KOPT-K1 (cell line): ENCODE results near the gene DNTTIP2.
"Not testable (repeated sequence)": the region's sequence is repeated elsewhere in the genome, so short reads cannot be mapped to it uniquely, and the experiment has no call there.

ENCODE experiments used
- H3K27ac ChIP-seq: fragments of 200-600 bp; sonication (generic); 2 replicates; pipeline ENCODE4 v1.5.1; 2016; ENCODE audit warnings: antibody characterized with exemption, mild to moderate bottlenecking, low read depth, low read length; ENCODE audit not compliant: poor library complexity, severe bottlenecking
- H3K36me3 ChIP-seq: fragments of 200-600 bp; sonication (generic); 2 replicates; pipeline ENCODE4 v1.5.1; 2017; ENCODE audit warnings: antibody characterized with exemption, mild to moderate bottlenecking, low read length, moderate library complexity; ENCODE audit not compliant: insufficient read depth
- H3K9me3 ChIP-seq: fragments of 200-600 bp; sonication (generic); 2 replicates; pipeline ENCODE4 v1.5.1; 2017; ENCODE audit warnings: antibody characterized with exemption, low read length, mild to moderate bottlenecking; ENCODE audit not compliant: insufficient read depth, poor library complexity, severe bottlenecking

DNTTIP2 gene

GRCh38 chr1:93839307-93839706 is 39.7 kb downstream of the DNTTIP2 start:
- Histone ChIP-seq H3K27ac (no peak overlapping the region), H3K9me3 (no peaks in the 10 kb centered on the region), H3K36me3 (no peaks in the 10 kb centered on the region; the same call in 1 of the 2 replicates)

DNA sequence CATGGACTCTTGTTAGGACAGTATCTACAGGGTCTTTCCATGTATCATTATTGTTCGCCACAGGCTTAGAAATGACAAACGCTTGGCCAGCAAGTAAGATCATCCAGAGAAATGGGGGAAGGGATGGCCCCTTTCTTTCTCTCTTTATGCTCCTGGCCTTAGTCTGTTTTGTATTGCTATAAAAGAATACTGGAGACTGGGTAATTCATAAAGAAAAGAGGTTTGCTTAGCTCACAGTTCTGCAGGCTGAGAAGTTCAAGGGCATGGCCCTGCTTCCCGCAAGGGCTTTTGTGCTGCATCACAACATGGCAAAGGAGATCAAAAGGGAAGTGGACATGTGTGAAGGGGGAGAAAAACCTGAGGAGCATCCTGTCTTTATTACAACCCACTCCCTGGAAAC is 41.0 kb downstream of the DNTTIP2 start:
- Histone ChIP-seq H3K27ac (no peak overlapping the region), H3K36me3 (no peaks in the 10 kb centered on the region), H3K9me3 (peaks cover 11% of the 10 kb centered on the region)

DNA sequence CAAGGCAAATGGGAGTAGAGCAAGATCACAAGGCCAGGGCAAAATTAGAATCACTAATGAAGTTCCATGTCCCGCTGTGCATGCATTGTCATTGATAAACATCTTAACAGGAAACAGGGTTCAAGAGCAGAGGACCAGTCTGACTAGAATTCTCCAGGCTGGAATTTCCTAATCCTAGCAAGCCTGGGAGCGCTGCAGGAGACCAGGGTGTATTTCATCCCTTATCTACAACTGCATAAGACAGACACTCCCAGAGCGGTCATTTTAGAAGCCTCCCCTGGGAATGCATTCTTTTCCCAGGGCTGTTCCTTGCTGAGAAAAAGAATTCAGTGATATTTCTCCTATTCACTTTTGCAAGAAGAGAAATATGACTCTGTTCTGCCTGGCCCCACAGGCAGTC is 45.7 kb downstream of the DNTTIP2 start:
- not testable (repeated sequence) for H3K36me3 ChIP-seq, H3K27ac ChIP-seq
- peaks cover 19% of the 10 kb centered on the region for H3K9me3 ChIP-seq

- H3K36me3 ChIP-seq: no peaks in the 10 kb centered on the region
- peaks cover 18% of the 10 kb centered on the region for H3K9me3 ChIP-seq
- H3K27ac ChIP-seq: no peak overlapping the region
Measured at GRCh38 chr1:93829061-93829460, 49.9 kb downstream of the DNTTIP2 start.

- no peaks in the 10 kb centered on the region for H3K36me3 ChIP-seq
- H3K9me3 ChIP-seq: peaks cover 12% of the 10 kb centered on the region
- H3K27ac ChIP-seq: no peak overlapping the region
Measured at GRCh38 chr1:93828367-93828755, 50.6 kb downstream of the DNTTIP2 start.

DNA sequence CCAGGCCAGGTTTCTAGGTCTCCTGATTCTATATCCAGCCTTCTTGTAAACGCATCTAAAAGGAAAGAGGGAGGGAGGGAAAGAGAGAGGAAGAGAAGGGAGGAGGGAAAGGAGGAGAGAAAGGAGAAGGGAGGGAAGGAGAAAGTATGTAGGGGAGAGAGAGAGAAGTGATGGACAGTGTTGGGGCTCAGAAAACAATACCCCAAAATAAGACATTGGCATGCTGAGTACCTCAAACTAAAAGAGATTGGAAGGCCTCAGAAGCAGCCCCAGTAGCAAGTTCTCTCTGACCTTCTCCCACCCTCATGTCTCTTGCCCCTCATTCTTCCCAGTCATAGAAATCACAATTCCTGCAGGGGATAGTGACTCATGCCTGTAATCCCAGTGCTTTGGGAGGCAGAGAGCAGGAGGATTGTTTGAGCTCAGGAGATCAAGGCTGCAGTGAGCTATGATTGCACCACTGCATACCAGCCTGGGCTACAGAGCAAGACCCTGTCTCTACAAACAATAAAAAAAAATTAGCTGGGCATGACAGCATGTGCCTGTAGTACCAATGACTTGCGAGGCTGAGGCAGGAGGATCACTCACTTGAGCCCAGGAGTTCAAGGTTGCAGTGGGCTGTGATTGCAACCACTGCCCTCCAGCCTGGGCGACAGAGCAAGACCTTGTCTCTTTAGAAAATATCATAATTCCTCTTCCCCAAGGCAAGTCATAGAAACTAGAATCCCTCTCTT is 51.2 kb downstream of the DNTTIP2 start:
- Histone ChIP-seq H3K9me3 (peaks cover 6% of the 10 kb centered on the region), H3K27ac (no peak overlapping the region), H3K36me3 (no peaks in the 10 kb centered on the region)

DNA sequence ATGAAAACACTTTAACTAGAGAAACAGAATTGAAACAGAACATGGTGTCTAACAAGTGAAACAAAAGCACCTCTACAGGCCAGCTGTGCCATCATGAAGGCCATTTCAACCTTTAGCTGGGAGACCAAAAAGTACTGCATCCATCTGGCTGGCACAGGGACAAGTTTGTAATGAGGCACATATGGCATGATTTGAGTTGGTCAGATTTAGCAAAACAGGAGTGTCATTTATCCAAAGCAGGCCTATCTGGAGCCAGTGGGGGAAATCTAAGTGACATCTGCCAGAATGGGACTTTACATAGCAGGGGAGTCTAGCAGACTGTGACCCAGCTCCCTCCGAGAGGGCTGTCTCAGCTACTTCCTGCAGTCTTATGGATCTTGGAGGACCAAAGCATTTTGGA is 51.9 kb downstream of the DNTTIP2 start:
- peaks cover 2% of the 10 kb centered on the region for H3K9me3 ChIP-seq
- no peak overlapping the region for H3K27ac ChIP-seq
- H3K36me3 ChIP-seq: no peaks in the 10 kb centered on the region

GRCh38 chr1:93824834-93825233 is 54.2 kb downstream of the DNTTIP2 start:
- Histone ChIP-seq H3K9me3 (no peaks in the 10 kb centered on the region), H3K36me3 (no peaks in the 10 kb centered on the region), H3K27ac (no peak overlapping the region)

GRCh38 chr1:93822730-93823425 is 56.1 kb downstream of the DNTTIP2 start:
- H3K9me3 ChIP-seq: no peaks in the 10 kb centered on the region
- no peaks in the 10 kb centered on the region for H3K36me3 ChIP-seq

DNA sequence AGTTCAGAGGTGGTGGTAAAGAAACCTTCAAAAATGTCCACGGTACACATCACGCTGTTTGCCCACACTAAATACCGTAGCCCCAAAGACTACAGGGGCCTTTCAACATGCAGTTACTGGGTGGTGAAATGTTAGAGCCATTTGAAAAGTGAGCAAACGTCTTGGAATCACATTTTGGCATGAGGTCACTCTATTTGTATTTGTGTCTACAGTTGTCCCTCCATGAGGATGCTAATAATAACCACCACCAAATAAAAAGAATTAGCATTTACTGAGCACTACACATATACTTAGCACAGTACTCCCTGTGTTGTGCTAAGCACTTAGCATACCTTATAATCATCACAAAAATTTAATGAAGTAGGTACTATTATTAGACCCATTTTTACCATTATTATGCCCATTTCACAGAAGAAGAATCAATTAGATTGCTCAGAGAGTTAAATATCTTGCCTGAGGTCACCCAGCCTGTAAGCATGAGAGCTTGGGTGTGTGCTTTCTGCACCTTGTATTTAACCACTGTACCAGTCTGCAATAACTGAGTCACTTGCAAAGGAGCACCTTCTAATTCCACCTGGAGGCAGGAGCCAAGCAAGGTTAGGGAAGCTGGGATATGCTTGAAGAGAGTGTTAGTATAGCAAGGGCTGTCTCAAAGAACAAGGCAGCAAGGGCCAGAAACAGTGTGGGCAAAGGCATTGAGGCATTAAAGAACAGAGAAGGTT is 57.4 kb downstream of the DNTTIP2 start:
- no peaks in the 10 kb centered on the region for H3K9me3 ChIP-seq
- no peaks in the 10 kb centered on the region for H3K36me3 ChIP-seq
- no peak overlapping the region for H3K27ac ChIP-seq

More at GRCh38 chr1:93822730-93823425, 56.1 kb downstream of the DNTTIP2 start:
- H3K27ac ChIP-seq: no peak overlapping the region

DNA sequence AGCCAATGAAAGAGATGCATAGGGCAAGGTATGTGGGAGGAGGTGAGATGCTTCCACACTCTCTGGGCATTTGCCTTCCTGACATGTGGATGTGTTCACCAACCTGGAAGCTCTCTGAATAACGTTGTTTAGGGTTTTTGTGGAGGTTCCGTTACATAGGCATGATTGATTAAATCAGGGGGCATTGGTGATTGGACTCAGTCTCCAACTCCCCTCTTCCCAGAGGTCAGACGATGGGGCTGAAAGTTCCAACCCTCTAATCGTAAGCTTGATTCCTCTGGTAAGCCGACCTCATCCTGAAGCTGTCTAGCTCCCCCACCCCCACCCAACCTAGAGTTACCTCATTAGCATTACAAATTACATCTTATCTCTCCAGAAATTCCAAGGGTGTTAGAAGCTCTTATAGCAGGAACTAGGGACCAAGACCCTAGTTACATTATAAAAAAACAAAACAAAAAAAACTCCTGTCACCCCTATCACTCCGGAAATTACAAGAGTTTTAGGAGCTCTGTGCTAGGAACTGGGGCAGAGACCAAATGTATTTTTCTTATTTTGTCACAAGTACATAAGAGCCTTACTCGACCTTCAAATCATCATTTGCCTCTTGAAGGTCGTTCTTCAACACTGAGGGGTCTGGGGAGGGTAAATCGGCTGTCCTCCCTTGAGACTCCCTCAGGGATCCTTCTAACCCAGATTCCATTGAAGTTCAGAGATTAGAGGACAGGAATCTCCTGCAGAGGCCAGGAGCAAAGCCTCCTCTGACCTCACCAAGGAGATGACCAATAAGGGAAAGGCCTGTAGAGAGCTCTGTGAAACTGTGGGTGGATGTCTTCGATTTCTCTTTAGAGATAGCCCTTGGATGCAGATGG is 58.2 kb downstream of the DNTTIP2 start:
- H3K9me3 ChIP-seq: no peaks in the 10 kb centered on the region
- no peak overlapping the region for H3K27ac ChIP-seq
- H3K36me3 ChIP-seq: no peaks in the 10 kb centered on the region

- Histone ChIP-seq H3K27ac (no peak overlapping the region), H3K36me3 (no peaks in the 10 kb centered on the region), H3K9me3 (no peaks in the 10 kb centered on the region)
Measured at GRCh38 chr1:93818570-93818959, 60.4 kb downstream of the DNTTIP2 start.

DNA sequence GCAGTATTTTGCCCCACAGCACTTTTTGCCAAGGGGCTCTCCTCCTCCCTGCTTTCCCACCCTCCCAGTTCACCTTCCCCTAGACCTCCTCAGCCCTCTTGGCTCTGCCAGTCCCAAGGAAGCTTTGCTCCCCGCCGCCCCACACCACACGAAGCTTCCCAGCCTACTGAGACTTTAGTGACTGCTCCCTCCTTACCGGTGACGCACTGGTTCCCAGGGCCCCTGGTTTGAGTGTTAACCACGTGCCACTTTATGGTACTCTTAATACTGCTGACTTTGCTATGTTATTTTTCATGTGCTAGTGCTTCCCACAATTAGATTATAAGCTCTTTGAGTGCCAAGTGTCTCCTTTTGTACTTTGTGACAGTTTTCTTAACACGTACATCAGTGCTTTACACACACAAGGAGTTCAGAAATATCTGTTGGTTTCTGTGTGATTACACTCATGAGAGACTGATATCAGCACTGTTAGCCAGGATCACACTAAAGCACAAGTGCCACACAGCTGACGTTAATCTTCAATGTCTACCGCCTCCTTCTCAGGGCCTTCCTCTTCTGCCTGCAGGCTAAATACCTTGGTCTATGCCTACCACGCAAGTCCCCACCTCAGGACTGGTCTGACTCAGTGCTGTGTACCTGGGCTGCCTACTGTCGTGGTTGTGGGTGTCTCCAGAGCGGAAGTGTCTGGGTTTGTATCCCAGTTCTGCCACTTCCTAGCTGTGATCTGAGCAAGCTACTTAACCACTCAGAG is 61.0 kb downstream of the DNTTIP2 start:
- no peaks in the 10 kb centered on the region for H3K36me3 ChIP-seq
- H3K27ac ChIP-seq: peak overlapping the region; percentile 13
- no peaks in the 10 kb centered on the region for H3K9me3 ChIP-seq

DNA sequence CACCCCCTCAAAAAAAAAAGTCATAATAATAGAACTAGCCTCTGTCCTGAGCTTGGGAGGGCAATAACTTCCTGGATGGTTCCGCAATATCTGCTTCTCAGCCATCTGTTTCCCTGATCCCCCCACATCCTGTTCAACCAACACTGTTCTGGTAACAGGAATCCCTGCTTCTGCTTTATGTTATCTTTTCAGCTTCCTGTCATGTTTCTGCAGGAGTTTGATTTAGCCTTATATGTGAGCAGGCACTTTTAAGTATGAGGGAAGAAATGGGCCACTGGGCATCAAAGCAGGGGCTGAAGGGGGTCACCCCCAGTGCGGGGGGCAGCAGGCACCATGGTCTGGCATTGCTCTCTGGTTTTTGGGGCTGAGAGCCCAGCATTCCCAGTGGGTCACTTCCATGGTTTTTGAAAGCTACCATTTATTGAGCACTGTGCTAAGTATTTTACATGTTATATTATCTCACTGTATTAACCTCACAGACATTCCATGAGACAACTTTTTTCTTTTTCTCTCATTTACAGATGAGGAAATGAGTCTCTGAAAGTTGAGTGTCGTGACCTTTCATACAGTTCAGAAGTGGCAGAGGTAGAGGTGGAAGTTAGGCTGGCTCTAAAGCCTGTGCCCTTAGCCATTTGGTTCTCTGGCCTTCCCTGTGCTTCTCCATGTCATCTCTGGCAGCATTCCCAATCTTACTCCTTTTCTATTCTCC is 61.9 kb downstream of the DNTTIP2 start:
- Histone ChIP-seq H3K9me3 (no peaks in the 10 kb centered on the region), H3K36me3 (no peaks in the 10 kb centered on the region), H3K27ac (peak overlapping the region; percentile 13)
